Esophagus muscularis mucosa (tissue), 4 donors: Measurements from ENCODE around the gene STK16. TPM values are rescaled to one million over a fixed set of nuclear protein-coding genes. Genes with fewer than 3 reads are reported as not detected.
"Not testable (repeated sequence)": the region's sequence is repeated elsewhere in the genome, so short reads cannot be mapped to it uniquely, and the experiment has no call there.

ENCODE experiments used
- DNase-seq: peaks from one replicate; pipeline ENCODE4 v3.0.0-alpha.2; 2017; ENCODE audit errors: extremely low spot score
- H3K27ac ChIP-seq, 4 donors: fragments of 200-600 bp; sonication (generic); replicated peaks in 1 of 4; 1 replicate in 3 of 4; 2 replicates in 1 of 4; pipeline ENCODE4 v1.5.1; 2016 to 2019; ENCODE audit warnings: mild to moderate bottlenecking in 1 of 4
- H3K27me3 ChIP-seq, 4 donors: fragments of 200-600 bp; sonication (generic); one replicate each; pipeline versions ENCODE4 v1.5.1 to v1.6.0; 2016 to 2019
- H3K36me3 ChIP-seq, 4 donors: fragments of 200-600 bp; sonication (generic); one replicate each; pipeline ENCODE4 v1.5.1; 2016 to 2019
- H3K4me1 ChIP-seq, 4 donors: fragments of 200-600 bp; sonication (generic); one replicate each; pipeline ENCODE4 v1.5.1; 2016 to 2019
- H3K4me3 ChIP-seq, 4 donors: fragments of 200-600 bp; sonication (generic); 1 replicate in 2 of 4; 2 replicates in 2 of 4; pipeline ENCODE4 v1.5.1; 2016 to 2019; ENCODE audit warnings: mild to moderate bottlenecking in 4 of 4, moderate library complexity in 1 of 4
- H3K9me3 ChIP-seq, 4 donors: fragments of 200-600 bp; sonication (generic); 1 replicate in 3 of 4; 2 replicates in 1 of 4; pipeline ENCODE4 v1.5.1; 2016 to 2019
- EP300 ChIP-seq: sonication (generic); formaldehyde crosslinking; IDR thresholded peaks from one replicate; pipeline ENCODE4 v1.6.1; 2017; ENCODE audit warnings: antibody characterized with exemption
- POLR2A ChIP-seq: fragments of 450-650 bp; IDR thresholded peaks from one replicate; pipeline ENCODE4 v1.6.1; 2017; ENCODE audit warnings: antibody characterized with exemption, moderate library complexity, mild to moderate bottlenecking, low read depth
- POLR2AphosphoS5 ChIP-seq, 2 donors: sonication (generic); formaldehyde crosslinking; IDR thresholded peaks; one replicate each; pipeline ENCODE4 v1.6.1; 2017; ENCODE audit warnings: antibody characterized with exemption in 2 of 2
- WGBS: methylation state at CpG from one replicate; pipeline ENCODE4 v1.1.5; 2018; 5-methylcytosine and 5-hydroxymethylcytosine counted together
- intact Hi-C: fragments of 100-400 bp; cut with DNase I; formaldehyde crosslinking; loops from one replicate; pipeline ENCODE4 v1.15.1; 2023
- total RNA-seq, 4 donors: library from RNA; depleted of rRNA; stranded (reverse); fragments of >200 nt; gene quantifications; one replicate each; pipeline versions ENCODE4 v1.1.0 to v1.2.1, GENCODE V29; 2016
- TF ChIP-seq, protein P1 (sequence below), 3 experiments: fragments of 200-600 bp in 2 of 3; fragments of 450-650 bp in 1 of 3; sonication (generic) in 2 of 3; IDR thresholded peaks; one replicate each; pipeline ENCODE4 v1.5.1; 2017 to 2019; ENCODE audit warnings: antibody characterized with exemption in 3 of 3, mild to moderate bottlenecking in 2 of 3, moderate library complexity in 1 of 3

Gene STK16
- total RNA-seq, 4 donors from 2014 or later: 12.8 to 21.6 (median 16.7) TPM

DNA sequence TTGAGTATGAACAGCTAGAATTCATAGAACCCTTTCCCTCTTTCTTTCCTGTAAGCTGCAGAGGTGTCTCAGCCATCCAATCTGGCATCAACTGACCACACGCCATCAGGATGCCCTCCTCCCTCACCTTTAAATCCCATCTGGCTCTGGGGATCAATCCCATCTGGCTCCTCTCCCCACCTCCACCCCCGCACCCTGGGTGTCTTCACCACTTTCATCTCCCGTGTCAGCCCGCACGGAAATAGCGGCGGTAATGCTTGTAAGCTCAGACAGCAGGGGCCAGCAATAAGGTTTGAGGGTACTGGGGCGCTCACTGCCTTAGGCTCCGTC lies 7.3 kb downstream of the STK16 start:
- no peaks in the 10 kb centered on the region for H3K9me3 ChIP-seq
- intact Hi-C loops: no loop called here
- H3K36me3 ChIP-seq: peaks cover 7 to 35% (median 30%) of the 10 kb centered on the region in 4 donors
- peaks cover 45 to 77% (median 67%) of the 10 kb centered on the region in 4 donors for H3K4me1 ChIP-seq
- DNase-seq: no peak
- no peak for TF ChIP-seq EP300
- TF ChIP-seq, protein P1, sequence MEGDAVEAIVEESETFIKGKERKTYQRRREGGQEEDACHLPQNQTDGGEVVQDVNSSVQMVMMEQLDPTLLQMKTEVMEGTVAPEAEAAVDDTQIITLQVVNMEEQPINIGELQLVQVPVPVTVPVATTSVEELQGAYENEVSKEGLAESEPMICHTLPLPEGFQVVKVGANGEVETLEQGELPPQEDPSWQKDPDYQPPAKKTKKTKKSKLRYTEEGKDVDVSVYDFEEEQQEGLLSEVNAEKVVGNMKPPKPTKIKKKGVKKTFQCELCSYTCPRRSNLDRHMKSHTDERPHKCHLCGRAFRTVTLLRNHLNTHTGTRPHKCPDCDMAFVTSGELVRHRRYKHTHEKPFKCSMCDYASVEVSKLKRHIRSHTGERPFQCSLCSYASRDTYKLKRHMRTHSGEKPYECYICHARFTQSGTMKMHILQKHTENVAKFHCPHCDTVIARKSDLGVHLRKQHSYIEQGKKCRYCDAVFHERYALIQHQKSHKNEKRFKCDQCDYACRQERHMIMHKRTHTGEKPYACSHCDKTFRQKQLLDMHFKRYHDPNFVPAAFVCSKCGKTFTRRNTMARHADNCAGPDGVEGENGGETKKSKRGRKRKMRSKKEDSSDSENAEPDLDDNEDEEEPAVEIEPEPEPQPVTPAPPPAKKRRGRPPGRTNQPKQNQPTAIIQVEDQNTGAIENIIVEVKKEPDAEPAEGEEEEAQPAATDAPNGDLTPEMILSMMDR (IDR thresholded peaks at IDR 0.05): no peak
- TF ChIP-seq POLR2A: no peak
- TF ChIP-seq POLR2AphosphoS5 (IDR thresholded peaks at IDR 0.05): no peak
- no peaks in the 10 kb centered on the region for H3K27me3 ChIP-seq
- H3K27ac ChIP-seq: peak overlapping the region; percentile 83 to 89 (median 85)
- 12% methylated on average over 9 of the region's 9 CpGs for WGBS
- H3K4me3 ChIP-seq: peak overlapping the region; percentile 65 to 81 (median 76)

DNA sequence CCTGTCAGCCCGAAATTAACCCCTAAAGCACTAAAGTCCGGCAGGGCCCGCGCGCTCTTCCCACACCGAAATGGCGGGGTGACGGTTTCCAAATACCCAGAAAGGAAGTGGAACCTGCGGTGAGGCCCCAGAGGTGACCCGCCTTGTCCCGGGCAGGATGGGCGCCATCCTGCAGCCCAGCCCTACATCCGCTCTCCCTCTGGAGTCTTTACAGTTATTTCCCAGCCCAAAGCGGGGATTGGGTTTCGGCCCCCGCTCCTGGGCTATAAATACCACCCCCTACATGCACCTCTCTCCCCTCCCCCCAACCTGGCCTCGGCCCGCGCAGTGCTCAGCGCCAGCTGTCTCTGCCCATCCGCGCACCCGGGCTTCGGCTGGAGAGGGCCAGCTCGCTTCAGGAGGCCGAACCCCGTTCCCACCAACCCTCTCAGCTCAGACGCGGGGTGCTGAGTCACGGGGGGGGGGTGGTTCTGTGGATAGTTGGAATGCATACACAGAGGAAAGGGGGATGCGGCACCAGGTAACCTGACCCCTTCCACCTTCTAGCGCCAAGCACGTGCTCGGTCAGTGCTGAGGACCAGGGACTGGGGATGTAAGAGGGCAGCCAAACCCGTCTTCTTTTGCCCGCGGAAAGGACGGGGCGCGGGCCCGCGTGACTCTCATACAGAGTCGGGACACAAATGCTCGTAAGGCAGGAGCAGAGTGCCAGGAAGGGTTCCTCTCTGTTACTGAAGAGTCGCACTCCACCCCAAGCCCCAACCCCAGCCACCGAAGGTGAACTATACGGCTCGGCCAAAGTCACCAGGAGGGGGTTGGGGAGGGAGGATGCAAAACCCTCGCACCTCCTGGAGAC lies 7.8 kb downstream of the STK16 start, which contains the start of gene TUBA4B:
Gene TUBA4B, plus strand, starts transcription at position 344 of the 853 bp plus-strand sequence. Its CDS starts 165 bp downstream, at position 509.
- intact Hi-C loops: no loop called here
- H3K4me3 ChIP-seq: peak within 1 kb of the TSS; percentile 65 to 81 (median 76)
- peaks cover 7 to 29% (median 24%) of the 10 kb centered on the region in 4 donors for H3K36me3 ChIP-seq
- H3K9me3 ChIP-seq: no peaks in the 10 kb centered on the region
- peak within 1 kb of the TSS; percentile 83 to 89 (median 85) for H3K27ac ChIP-seq
- H3K4me1 ChIP-seq: peaks cover 44 to 71% (median 64%) of the 10 kb centered on the region in 4 donors
- WGBS: 4% methylated on average over 39 of the region's 49 CpGs
- H3K27me3 ChIP-seq: peaks cover 0 to 5% (median 0%) of the 10 kb centered on the region in 4 donors
- DNase-seq: no peak
- no peak for TF ChIP-seq EP300
- TF ChIP-seq POLR2A: peak; percentile 21
- no peak for TF ChIP-seq POLR2AphosphoS5 (IDR thresholded peaks at IDR 0.05)
- TF ChIP-seq, protein P1 (IDR thresholded peaks at IDR 0.05): no peak

DNA sequence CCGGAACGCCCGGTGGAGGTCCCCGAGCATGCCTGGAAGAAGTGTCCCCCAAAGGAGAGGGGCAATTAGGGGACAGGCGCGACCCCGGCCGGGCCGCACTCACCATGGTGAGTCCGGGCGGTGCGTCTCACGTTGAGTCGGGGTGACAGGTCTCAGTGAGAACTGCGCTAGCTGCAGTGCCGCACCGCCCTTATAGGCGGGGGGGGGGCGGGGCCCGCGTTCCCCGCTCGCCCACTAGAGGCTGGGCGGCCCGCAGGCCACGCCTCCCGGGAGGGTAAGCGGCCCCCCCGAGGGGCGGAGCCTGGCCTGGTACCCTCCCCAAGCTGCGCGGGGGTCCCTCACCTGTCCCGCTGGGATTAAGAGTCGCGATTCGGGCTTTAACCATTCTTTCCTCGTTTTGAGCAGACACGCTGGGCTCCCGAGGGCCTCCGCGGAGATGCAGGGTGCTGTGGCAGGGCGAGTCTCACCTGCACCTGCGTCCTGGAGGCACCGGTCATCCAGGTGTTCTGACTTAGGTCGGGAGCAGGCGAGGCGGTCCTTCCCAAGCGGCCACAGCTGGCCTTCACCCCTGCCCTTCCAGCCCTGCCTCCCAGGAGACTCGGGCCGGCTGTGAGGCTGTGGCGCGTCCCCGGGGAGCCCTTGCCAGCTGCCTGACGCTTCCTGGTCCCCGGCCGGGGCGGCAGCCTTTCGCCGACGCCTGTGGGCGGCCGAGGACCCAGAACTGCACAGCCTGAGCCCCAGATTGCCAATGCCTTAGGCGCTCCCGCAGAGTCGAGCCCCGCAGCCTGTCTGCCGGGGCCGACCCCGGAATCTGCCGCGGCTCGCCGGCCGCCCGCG lies 8.7 kb downstream of the STK16 start, which contains the start of gene TUBA4A:
Gene TUBA4A, minus strand, starts transcription at position 166 of the 837 bp plus-strand sequence. Its CDS starts 60 bp downstream, at position 106.
- intact Hi-C loops: no loop called here
- H3K4me1 ChIP-seq: peaks cover 43 to 62% (median 58%) of the 10 kb centered on the region in 4 donors
- WGBS: 0% methylated on average over 2 of the region's 76 CpGs

DNA sequence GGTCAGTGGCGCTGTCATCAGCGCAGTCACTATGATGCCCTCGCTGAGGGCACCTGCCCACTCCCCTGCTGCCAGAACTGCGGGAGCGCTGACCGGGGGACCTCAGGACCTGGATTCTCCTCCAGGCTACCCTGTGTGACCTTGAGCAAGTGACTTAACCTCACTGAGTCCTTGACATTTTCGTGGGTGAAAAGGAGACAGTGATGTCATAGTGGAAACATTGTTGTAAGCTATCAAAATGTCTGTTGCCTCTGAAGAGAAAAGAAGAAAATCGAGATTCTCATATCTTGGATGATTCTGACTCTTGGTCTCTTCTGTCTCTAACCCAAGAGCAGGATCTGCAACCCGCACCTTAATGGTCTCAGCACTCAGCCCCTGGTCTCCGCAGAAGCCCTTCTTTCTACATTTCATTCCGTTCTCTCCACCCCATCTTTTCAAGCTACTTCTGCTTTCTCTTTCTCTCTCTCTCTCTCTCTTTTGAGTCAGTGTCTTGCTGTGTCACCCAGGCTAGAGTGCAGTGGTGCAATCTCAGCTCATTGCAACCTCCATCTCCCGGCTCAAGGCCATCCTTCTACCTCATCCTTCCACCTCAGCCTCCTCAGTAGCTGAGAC lies 9.4 kb downstream of the STK16 start:
- no peak for DNase-seq
- Histone ChIP-seq H3K27me3 (peaks cover 0 to 10% (median 0%) of the 10 kb centered on the region in 4 donors), H3K27ac (peak overlapping the region; percentile 83 to 89 (median 85)), H3K4me1 (peaks cover 35 to 55% (median 51%) of the 10 kb centered on the region in 4 donors), H3K36me3 (peaks cover 7 to 17% (median 16%) of the 10 kb centered on the region in 4 donors), H3K4me3 (peak overlapping the region; percentile 65 to 81 (median 76)), H3K9me3 (no peaks in the 10 kb centered on the region)
- TF ChIP-seq POLR2AphosphoS5 (IDR thresholded peaks at IDR 0.05) (no peak), EP300 (no peak), POLR2A (no peak)
- TF ChIP-seq, protein P1 (IDR thresholded peaks at IDR 0.05): no peak
- intact Hi-C loops: no loop called here
- 42% methylated on average over 6 of the region's 12 CpGs for WGBS

More for the DNA sequence above, 8.7 kb downstream of the STK16 start, which contains the start of gene TUBA4A:
- H3K9me3 ChIP-seq: no peaks in the 10 kb centered on the region
- H3K4me3 ChIP-seq: peak within 1 kb of the TSS; percentile 65 to 81 (median 76)
- H3K36me3 ChIP-seq: peaks cover 7 to 21% (median 17%) of the 10 kb centered on the region in 4 donors
- DNase-seq: peak; percentile 93
- peak; percentile 92 to 98 for TF ChIP-seq POLR2AphosphoS5 (IDR thresholded peaks at IDR 0.05)
- no peak for TF ChIP-seq EP300
- TF ChIP-seq, protein P1 (IDR thresholded peaks at IDR 0.05): peak; percentile 11 to 25 (median 20)
- peak; percentile 96 for TF ChIP-seq POLR2A
- peaks cover 0 to 10% (median 0%) of the 10 kb centered on the region in 4 donors for H3K27me3 ChIP-seq
- peak within 1 kb of the TSS; percentile 83 to 89 (median 85) for H3K27ac ChIP-seq

- DNase-seq, H3K4me3 ChIP-seq, H3K27ac ChIP-seq, H3K36me3 ChIP-seq, H3K9me3 ChIP-seq, intact Hi-C loops: not testable (repeated sequence)
- Histone ChIP-seq H3K4me1 (peaks cover 5 to 13% (median 11%) of the 10 kb centered on the region in 4 donors), H3K27me3 (peaks cover 0 to 30% (median 0%) of the 10 kb centered on the region in 4 donors)
- WGBS: 89% methylated on average over 10 of the region's 10 CpGs
These were observed 13.7 kb downstream of the STK16 start for GRCh38 chr2:219258942-219259341.
